HL-60/S4 (cell line): ENCODE results near the gene LRRC28.

Experiments used
- in situ Hi-C: fragments of 300-500 bp; cut with MboI; formaldehyde crosslinking; loops from 2 replicates; pipeline ENCODE4 v1.14.3; 2022; ENCODE audit warnings: low sequenced_read_pairs

LRRC28 gene

DNA sequence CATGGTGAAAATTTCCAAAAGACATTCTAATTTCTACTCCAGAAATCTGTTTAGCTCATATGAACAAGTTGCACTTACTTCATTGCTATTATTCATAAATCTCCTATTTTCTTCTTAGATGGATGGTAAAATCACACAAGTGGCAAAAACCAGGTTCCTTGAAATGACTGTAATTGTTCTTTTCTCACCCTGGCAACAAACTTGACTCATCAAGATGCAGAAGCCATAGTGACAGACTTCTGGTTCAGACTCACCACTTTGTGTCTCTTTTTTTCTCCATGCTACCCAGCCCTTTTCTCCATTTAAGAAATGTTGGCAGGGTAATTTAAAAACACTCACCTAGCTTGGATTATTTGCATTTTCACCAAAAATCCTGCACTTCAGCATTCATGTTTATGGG lies 82.1 kb downstream of the LRRC28 start:
- in situ Hi-C loops: no loop called here

DNA sequence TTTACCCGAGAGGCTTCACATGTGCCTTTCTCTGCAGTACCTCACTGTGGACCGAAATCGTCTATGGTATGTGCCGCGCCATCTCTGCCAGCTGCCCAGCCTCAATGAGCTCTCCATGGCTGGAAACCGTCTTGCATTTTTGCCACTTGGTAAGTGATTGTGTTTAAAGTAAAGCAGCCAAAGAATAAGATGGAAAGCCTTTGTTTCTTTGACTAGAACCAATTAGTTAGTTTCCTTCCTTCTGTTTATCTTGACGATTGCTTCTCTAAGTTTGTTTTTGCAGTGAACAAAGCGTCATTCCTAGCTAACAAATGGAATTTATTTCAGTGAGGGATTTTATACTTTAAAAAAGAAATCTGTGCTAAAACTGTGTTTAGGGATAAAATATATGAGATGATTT lies 82.7 kb downstream of the LRRC28 start:
- in situ Hi-C loops: no loop called here

DNA sequence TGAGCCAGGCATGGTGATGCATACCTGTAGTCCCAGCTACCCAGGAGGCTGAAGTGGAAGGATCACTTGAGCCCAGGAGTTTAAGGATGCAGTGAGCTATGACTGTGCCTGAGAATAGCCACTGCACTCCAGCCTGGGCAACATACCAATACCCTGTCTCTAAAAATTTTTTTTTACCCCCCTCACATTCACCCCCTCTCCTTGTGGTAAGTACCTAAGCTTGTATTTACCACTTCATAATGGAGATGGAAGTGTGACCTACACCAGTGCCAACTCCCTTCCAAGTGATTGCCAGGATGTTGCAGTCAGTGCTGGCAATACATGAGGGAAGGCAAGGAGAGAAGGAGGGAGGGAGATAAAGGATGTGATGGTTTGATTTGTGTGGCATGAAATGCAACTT lies 84.2 kb downstream of the LRRC28 start:
- in situ Hi-C loops: no loop called here

DNA sequence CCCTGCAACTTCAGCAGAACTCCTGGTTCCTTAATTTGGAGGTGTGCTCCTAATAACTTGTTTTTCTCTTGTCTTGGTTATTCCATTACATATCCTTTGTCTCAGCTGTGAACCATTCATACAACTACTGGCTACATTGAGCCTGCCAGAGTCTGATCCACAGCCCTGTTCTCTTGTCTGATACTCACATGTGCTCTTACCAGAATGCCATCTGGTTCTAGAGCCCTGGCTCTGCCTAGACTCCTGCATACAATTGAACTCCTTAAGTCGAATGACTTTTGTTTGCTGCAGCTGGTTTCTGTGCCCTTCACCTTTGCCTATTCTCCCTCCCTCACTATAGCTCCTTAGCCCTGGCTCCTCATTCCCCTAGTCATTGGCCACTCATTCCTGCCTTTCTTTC lies 85.5 kb downstream of the LRRC28 start:
- in situ Hi-C loops: no loop called here

DNA sequence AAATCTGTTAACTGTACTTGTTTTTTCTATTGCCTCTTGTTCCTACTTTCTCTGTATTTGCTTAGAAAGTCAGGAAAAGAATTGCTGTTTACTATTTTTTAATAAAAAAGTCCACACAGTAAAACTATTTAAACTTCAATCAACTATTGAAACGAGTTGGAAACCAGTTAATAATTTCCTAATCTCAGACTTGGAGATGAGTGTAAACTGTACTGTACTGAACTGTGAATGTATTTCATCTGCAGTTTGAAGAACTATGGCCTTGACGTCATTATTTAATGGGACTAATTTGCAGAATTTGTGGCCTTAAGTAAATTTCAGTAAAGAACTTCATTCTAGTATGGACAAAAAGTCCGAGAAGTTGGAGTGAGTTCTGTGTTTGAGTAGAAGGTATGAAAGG lies 89.1 kb downstream of the LRRC28 start:
- in situ Hi-C loops: no loop called here

DNA sequence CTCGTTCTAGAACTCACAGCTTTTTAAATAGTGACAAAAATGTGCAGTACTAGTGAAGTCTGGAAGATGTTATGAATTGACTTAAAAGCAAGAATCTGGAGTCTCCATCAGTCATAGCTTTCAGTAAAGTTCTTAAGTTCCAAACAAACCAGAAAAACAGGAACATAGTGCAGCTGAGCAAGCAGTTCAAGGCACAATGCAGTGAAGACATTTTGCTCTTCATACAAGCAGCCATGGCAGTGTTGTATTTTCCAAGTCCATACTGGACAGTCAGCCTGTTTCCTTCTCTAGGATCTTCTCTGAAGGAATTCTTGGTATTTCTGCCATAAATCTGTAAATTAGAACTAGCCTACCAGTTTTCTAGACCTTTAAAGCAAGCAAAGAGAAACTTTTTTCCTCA lies 90.5 kb downstream of the LRRC28 start:
- in situ Hi-C loops: no loop called here

DNA sequence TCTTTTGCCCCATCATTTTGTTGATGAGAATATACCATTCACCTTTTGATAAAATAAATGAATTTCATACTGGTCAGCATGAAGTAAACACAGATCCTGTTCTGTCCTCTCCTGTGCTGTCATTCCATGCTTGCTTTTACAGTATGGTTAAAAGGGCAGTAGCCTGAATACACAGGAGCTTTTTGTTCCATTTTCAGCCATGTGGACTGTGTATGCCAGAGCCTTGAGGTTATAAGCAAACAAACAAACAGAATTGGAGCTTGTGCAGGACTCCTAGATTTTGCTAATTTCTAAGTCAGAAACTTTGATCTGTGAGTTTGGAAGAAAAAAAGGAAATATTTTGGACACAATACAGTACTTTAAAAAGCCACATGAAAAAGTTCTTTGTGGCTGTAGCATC lies 91.9 kb downstream of the LRRC28 start:
- in situ Hi-C loops: no loop called here

DNA sequence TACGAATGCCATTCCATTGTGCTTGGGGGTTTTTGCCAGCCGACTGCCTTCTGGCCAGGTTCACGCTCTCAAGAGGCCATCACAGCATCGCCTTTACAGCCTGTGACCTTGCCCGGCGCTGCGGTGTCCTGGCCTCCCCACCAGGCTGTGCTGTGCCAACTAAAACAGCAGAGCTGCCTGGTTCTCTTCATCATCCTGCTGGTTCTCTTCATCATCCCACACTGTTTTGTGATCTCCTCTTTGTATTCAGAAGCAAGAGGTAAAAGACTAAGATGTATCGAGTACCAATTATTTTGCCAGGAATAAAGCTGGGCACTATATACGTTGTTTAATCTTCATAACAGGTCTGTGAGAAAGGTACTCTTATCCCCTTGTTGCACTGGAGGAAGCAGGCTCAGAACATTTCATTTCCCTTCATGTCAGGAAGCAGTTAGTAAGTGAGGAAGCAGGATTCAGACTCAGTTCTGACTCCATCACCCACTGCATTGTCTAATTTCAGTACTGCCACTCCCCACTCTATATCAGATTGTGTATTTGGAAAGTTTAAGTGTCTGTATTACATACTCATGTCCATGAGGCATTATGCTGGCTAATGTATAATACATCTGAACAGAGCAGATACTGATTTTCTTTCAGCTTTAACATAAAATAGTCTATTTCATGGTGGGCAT lies 92.7 kb downstream of the LRRC28 start:
- in situ Hi-C loops: no loop called here

DNA sequence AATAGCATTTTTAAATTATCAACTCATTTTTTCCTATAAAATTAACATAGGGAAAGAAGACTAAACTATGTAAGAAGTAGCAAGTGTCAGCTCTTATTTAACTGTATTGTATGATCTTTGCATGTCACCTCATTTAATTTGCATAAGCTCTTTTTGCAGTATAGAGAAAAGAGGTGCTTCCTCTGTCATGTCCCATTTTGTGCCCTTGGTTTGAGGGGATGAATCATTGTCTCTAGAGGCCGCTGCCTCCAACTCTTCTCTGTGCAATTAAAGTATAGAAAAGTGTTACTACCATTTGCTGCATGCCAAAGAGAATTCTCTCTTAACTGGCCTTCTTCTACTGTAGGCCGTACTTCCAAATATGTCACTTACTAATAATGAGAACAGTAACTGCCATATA lies 93.4 kb downstream of the LRRC28 start:
- in situ Hi-C loops: no loop called here

DNA sequence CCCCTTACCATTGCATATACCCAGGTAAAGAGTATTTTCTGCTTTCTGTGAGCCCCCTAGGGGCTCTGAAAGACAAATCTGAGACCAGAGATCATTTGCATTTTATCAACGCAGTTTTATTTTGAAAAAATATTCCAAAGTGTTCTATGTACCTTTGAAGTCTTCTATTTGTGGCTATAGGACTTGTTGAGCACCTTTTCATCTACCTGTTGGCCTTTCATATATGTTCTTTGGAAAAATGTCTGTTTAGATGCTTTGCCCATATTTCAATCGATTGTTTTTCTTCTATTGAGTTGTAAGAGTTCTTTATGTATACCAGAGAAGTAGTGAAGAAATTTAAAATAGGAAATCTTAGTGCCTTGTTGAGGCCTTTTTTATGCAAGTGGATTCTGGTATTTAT lies 94.0 kb downstream of the LRRC28 start:
- in situ Hi-C loops: no loop called here

DNA sequence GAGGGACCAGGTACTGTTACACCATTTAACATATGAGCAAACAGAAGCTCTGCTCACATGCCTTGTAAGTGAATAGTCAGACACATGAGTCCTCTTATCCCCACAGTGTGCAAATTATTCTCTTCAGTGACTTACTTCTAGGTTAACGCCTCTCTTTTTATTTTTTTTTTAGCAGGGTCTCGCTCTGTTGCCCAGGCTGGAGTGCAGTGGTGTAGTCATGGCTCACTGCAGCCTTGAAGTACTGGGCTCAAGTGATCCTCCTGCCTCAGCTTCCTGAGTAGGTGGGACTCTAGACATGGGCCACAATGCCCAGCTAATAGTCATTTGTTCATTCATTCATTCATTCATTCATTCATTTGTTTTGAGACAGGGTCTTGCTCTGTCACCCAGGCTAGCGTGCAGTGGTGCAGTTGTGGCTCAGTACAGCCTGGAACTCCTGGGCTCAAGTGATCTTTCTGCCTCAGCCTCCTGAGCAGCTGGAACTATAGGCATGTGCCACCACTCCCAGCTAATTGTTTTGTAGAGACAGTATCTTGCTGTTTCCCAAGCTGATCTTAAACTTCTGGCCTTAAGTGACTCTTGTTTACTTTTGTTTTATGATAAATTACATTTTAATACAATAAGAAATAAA lies 94.7 kb downstream of the LRRC28 start:
- in situ Hi-C loops: no loop called here

DNA sequence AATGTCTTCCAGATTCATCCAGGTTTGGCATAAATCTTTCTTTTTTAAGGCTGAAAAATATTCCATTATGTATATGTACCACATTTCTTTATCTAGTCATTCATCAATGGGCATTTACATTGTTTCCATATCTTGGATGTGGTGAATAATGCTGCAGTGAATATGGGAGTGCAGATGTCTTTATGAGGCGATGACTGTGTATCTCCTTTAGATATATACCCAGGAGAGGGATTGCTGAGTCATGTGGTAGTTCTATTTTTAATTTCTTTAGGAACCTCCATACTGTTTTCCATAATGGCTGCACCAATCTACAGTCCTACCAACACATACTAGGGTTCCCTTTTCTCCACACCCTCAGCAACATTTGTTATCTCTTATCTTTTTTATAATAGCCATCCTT lies 96.3 kb downstream of the LRRC28 start:
- in situ Hi-C loops: no loop called here

DNA sequence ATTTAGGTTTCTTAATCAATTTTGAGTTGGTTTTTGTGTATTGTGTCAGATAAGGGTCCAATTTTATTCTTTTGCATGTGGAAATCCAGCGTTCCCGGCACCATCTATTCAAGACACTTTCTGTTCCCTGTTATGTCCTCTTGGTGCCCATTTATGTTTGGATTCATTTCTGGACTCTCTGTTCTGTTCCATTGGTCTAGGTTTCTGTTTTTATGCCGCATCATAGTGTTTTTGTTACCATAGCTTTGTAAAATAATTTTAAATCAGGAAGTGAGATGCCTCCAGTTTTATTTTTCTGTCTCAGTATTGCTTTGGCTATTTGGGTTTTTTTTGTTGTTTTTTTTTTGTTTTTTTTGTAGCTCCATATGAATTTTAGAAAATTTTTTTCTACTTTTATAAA lies 97.1 kb downstream of the LRRC28 start:
- in situ Hi-C loops: no loop called here

DNA sequence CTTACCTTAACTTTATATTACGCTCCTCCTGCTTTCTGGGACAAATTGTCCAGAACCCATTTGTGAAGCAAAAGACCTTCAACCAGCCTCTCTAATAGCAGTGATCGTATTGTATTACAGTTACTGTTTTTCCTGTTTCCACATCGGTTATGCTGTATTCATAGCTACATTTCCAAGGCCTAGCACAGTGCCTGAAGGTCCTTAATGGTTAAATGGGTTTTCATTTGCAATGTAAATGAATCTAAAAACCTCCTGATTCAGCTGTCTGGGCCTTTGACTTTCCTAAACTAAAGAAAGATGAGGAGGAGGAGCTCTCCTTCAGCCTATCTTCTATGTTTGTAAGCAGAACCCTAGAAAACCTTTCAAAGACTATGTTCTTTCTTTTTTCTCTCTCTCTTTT lies 99.1 kb downstream of the LRRC28 start:
- in situ Hi-C loops: no loop called here

DNA sequence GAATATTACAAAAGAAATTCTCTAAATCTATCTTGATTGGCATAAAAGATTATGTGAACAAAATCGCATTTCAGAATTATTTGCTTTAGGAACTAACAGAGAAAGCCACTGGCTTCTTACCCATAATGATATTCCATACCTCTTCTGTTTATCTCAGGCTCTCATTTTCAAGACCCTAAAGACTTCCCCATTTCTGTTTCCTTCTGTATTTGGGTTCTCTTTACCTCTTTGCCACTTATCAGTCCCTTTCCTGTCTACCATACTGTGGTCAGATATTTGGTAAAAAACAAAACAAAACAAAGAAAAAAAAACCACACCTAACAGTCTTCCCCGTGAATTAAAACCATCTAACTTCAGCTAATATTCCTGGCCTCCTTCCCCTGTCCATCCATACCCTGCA lies 108.5 kb downstream of the LRRC28 start:
- in situ Hi-C loops: no loop called here

DNA sequence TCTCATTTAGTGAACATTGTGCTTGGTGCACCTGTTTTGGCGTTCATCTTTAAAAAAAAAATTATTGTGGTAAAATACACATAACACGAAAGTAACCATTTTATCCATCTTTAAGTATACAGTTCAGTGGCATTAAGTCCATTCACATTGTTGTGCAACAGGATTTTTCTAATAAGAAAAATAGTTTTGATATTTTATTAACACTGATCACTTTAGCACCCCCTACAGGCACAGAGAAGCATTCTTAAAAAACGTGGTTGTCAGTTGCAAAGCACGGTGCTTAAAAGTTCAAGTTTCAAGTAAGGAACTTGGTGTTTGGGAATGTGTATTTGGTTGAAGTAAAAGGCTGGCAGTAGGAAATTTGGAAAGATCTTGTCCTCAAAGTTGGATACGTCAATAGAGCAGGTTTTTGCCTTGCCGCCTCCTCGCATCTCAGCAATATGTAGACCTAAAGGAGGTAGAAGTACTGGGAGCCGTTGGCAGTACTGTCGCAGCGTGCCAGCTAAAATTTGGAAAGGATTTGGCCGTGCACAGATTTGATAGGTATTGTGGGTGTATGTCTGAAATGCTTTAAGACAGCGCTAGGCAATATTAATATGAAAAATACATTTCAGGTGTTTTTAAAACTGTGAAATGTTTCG lies 110.4 kb downstream of the LRRC28 start:
- in situ Hi-C loops: no loop called here

DNA sequence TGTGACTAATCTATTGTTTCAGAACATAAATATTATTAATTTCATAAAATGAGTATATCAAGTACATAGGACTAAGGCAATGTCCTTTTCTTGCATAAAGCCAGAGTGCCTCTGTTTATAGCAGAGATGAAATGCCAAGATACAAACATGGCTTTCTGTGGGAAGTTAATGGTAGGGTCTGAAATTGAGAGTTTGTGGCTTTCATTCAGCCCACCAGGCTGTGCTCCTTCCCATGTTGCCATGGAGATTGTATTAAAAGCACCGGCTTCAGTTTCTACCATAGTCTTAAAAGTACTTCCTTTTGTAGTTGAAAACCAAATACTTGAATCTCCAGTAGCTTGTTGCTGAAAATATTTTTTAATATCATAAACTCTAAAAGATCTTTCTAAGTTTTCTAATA lies 114.0 kb downstream of the LRRC28 start:
- in situ Hi-C loops: no loop called here

DNA sequence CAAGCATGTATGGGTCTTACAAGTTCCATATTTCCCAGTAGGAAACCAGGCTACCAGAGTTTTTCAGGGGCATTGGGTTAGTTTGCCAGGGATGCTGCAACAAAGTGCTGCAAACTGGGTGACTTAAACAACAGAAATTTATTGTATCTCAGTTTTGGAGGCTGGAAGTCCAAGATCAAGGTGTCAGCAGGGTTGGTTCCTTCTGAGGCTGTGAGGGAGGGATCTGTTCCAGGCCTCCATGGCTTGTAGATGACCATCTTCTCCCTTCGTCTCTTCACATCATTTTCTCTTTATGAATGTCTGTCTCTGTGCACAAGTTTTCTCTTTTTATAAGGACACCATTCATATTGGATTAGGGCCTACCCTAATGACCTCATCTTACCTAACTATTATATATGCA lies 114.7 kb downstream of the LRRC28 start:
- in situ Hi-C loops: no loop called here

DNA sequence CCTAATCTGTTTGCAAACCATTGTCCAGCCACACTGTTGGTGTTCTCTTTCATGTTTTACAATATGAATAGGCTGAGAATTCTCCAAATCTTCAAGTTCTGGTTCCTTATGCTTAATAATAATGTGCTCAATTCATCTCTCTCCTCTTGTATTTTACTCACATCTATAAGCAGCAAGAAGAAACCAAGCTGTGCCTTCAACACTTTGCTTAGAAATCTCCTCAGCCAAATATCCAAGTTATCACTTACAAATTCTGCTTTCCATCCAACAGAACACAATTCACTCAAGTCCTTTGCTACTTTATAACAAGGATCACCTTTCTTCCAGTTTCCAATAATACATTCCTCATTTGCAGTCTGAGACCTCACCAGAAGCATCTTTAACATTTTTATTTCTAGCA lies 117.5 kb downstream of the LRRC28 start:
- in situ Hi-C loops: no loop called here

DNA sequence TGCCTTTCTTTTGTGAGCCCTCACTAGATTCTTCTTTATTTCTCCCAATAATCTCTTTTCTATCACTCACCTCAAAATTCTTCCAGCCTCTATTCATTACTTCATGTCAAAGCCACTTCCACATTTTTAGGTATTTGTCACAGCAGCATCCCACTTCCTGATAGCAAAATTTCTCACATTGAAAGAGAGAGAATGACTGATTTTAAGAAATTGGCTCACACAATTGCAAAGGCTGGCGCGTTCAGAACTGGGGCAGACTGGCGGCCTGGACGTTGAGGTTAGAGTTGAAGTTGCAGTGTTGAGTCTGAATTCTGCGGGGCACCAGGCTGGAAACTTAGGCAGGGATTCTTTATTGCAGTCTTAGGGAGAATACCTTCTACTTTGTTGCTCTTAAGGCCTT lies 117.9 kb downstream of the LRRC28 start:
- in situ Hi-C loops: no loop called here

DNA sequence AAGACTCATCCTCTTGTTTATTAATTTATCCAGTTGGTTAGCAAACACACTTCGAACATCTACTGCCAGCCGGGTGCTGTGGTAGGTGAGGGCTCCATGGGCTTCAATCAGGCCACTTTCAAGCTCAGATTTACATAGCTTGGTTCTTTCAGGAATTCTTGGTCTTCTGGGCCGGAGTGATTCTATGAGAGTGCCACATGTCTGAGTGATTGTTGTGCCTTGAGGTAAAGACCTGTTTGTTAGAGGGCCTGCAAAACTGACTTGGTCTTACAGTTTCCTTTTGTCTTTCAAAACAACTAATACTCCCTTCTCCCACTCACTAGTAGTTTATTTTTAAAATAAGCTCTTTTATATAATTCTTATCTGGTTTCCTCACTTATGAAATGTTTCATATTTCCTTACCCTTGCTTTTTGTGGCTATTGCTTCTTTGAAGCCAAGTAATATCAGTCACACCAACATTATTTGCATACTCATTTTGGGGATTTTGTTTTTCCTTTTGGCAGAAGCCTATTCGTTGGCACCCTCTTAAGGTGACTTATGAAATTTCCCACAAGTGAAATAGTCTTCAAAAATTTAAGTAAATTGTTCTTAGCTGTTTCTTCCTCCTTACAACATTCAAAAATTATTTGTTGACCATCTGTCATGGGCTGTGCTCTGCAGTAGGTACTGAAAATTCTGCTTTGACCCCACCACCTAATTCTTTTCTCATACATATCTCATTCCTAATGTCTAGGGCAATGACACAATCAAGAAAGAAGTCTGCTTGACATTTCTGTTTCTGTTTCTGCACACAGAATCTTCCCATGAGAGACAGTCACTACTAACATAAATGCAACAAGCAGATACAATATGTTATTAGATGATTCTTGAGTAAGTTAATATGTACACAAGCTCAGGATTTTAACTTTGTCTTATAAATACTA lies 120.2 kb downstream of the LRRC28 start:
- in situ Hi-C loops: no loop called here
